HepG2 (cell line): ENCODE data around the gene NUDT17. TPM values are rescaled to one million over a fixed set of nuclear protein-coding genes. Genes with fewer than 3 reads are reported as not detected.
A peak's percentile ranks its signal among the peaks of the same experiment; 100 is the strongest.

ENCODE experiments used
- ATAC-seq: fragments of 200-7000 bp; cut with Tn5 transposase; 3 replicates; pipeline ENCODE4 v1.9.1; 2020; ENCODE audit warnings: mild to moderate bottlenecking, moderate library complexity
- BruUV-seq: library from RNA; stranded (reverse); fragments of 400-500 nt; replicated peaks from 2 replicates; lab custom pipeline; 2021; lab: Mats Ljungman, UMichigan
- CTCF ChIA-PET: fragments of 300-600 bp; formaldehyde crosslinking; extraction: SDS; loops from one replicate; lab custom pipeline; 2021; ENCODE audit warnings: low total read pairs, inconsistent platforms, low intra/inter-chr PET ratio; lab: Yijun Ruan, JAX
- POLR2A ChIA-PET: fragments of 350-600 bp; sonication (Branson Sonifier 250); formaldehyde crosslinking; loops from one replicate; lab custom pipeline; 2020; ENCODE audit warnings: antibody characterized with exemption, inconsistent platforms; lab: Yijun Ruan, JAX
- DNase-seq: peaks from one replicate; pipeline ENCODE4 v3.0.0-alpha.2; 2015; ENCODE audit warnings: low spot score
- FAIRE-seq: peaks from 3 replicates; lab custom pipeline; 2011; peaks lifted over from hg19 to GRCh38; lab: Jason Lieb, UNC
- H2AFZ ChIP-seq: one replicate; pipeline ENCODE4 v1.6.1; 2011; ENCODE audit warnings: low read length, inconsistent platforms
- H3K27ac ChIP-seq: fragments of 300-600 bp; 3 replicates; pipeline ENCODE4 v1.8.0; 2011; ENCODE audit warnings: mixed run types, mild to moderate bottlenecking, mixed read lengths, low read length, inconsistent platforms; ENCODE audit not compliant: insufficient read depth; ENCODE audit errors: extremely low read length
- H3K27me3 ChIP-seq, 2 experiments: fragments of 200-600 bp in 1 of 2; 2 replicates in 1 of 2; 3 replicates in 1 of 2; pipeline versions ENCODE4 v1.6.0 to v1.8.0; 2011; ENCODE audit warnings: low read length in 2 of 2, mild to moderate bottlenecking in 2 of 2, moderate library complexity in 2 of 2, inconsistent platforms in 1 of 2; ENCODE audit not compliant: insufficient read depth in 2 of 2, control insufficient read depth in 1 of 2
- H3K36me3 ChIP-seq, 2 experiments: fragments of 200-600 bp in 1 of 2; replicated peaks in 1 of 2; 2 replicates in 1 of 2; 3 replicates in 1 of 2; pipeline versions ENCODE4 v1.5.1 to v1.8.0; 2011; ENCODE audit warnings: low read length in 2 of 2, inconsistent platforms in 1 of 2; ENCODE audit not compliant: insufficient read depth in 2 of 2, control insufficient read depth in 1 of 2
- H3K4me1 ChIP-seq: 2 replicates; pipeline ENCODE4 v1.5.1; 2012; ENCODE audit warnings: low read length, inconsistent platforms; ENCODE audit not compliant: insufficient read depth
- H3K4me2 ChIP-seq: 2 replicates; pipeline ENCODE4 v1.6.0; 2011; ENCODE audit warnings: low read depth, low read length, inconsistent platforms
- H3K4me3 ChIP-seq, 3 experiments: fragments of 200-600 bp in 1 of 3; sonication (generic), shearing (Covaris generic) in 1 of 3; replicated peaks in 1 of 3; 2 replicates each; pipeline ENCODE4 v1.5.1; 2011 to 2016; ENCODE audit warnings: low read length in 3 of 3, inconsistent platforms in 2 of 3, low read depth in 2 of 3, mild to moderate bottlenecking in 2 of 3, control low read depth in 1 of 3, mixed read lengths in 1 of 3; ENCODE audit not compliant: insufficient read depth in 1 of 3
- H3K79me2 ChIP-seq: one replicate; pipeline ENCODE4 v1.6.1; 2011; ENCODE audit warnings: low read length, inconsistent platforms; ENCODE audit not compliant: insufficient read depth
- H3K9ac ChIP-seq: 2 replicates; pipeline ENCODE4 v1.6.0; 2011; ENCODE audit warnings: mild to moderate bottlenecking, low read depth, low read length, inconsistent platforms; ENCODE audit not compliant: insufficient read depth
- H3K9me3 ChIP-seq: 2 replicates; pipeline ENCODE4 v1.5.1; 2012; ENCODE audit warnings: mild to moderate bottlenecking, low read length
- H4K20me1 ChIP-seq: 2 replicates; pipeline ENCODE4 v1.6.0; 2011; ENCODE audit warnings: inconsistent platforms, mild to moderate bottlenecking, low read length, moderate library complexity; ENCODE audit not compliant: insufficient read depth
- DMTF1 ChIP-seq: sonication (generic); formaldehyde crosslinking; IDR thresholded peaks from 2 replicates; pipeline ENCODE4 v1.4.0; 2020; ENCODE audit warnings: mild to moderate bottlenecking, missing genetic modification reagents
- HCFC1 ChIP-seq: fragments of 150-350 bp; IDR thresholded peaks from 2 replicates; pipeline ENCODE4 v1.6.1; 2014; ENCODE audit warnings: low read depth, low read length
- HOXA3 ChIP-seq: sonication (generic); formaldehyde crosslinking; IDR thresholded peaks from 2 replicates; pipeline ENCODE4 v1.5.0; 2020; ENCODE audit warnings: missing genetic modification reagents
- JARID2 ChIP-seq: sonication (generic); formaldehyde crosslinking; IDR thresholded peaks from 2 replicates; pipeline ENCODE4 v1.8.1; 2023; ENCODE audit warnings: missing genetic modification reagents, inconsistent platforms; ENCODE audit not compliant: insufficient replicate concordance
- KAT8 ChIP-seq: IDR thresholded peaks from 2 replicates; pipeline ENCODE4 v1.6.1; 2016; ENCODE audit warnings: missing genetic modification reagents, missing compliant biosample characterization
- KLF13 ChIP-seq: sonication (generic); formaldehyde crosslinking; IDR thresholded peaks from 2 replicates; pipeline ENCODE4 v1.4.0; 2020; ENCODE audit warnings: mild to moderate bottlenecking, missing genetic modification reagents
- NCOR1 ChIP-seq: fragments of 200-600 bp; sonication (generic); IDR thresholded peaks from 2 replicates; pipeline ENCODE4 v1.7.0; 2017; ENCODE audit warnings: antibody characterized with exemption, low read length, borderline replicate concordance
- PHF5A ChIP-seq: IDR thresholded peaks from one replicate; pipeline ENCODE4 v1.6.1; 2018; ENCODE audit warnings: low read depth, missing genetic modification reagents; ENCODE audit not compliant: unreplicated experiment
- ZMAT5 ChIP-seq: sonication (generic); formaldehyde crosslinking; IDR thresholded peaks from 2 replicates; pipeline ENCODE4 v1.5.0; 2020; ENCODE audit warnings: mild to moderate bottlenecking, low read depth, missing genetic modification reagents, borderline replicate concordance
- ZNF180 ChIP-seq: sonication (generic); formaldehyde crosslinking; IDR thresholded peaks from 2 replicates; pipeline ENCODE4 v1.4.0; 2020; ENCODE audit warnings: low read depth, missing genetic modification reagents, borderline replicate concordance
- ZNF276 ChIP-seq: sonication (generic); formaldehyde crosslinking; IDR thresholded peaks from 2 replicates; pipeline ENCODE4 v1.4.0; 2020; ENCODE audit warnings: mild to moderate bottlenecking, low read depth, missing genetic modification reagents
- ZNF574 ChIP-seq: sonication (generic); formaldehyde crosslinking; IDR thresholded peaks from 2 replicates; pipeline ENCODE4 v1.4.0; 2020; ENCODE audit warnings: missing genetic modification reagents
- WGBS: methylation state at CpG from one replicate; pipeline ENCODE4 v1.1.6; 2017; ENCODE audit warnings: low lambda C conversion rate; 5-methylcytosine and 5-hydroxymethylcytosine counted together
- in situ Hi-C: cut with HindIII; loops from 2 replicates; pipeline ENCODE4 v1.10.0; 2017; ENCODE audit warnings: low pct_unique_long_range_greater_than_20kb; ENCODE audit not compliant: extremely low pct_ligation_motif_present
- intact Hi-C: fragments of 100-400 bp; cut with micrococcal nuclease; formaldehyde crosslinking; loops from one replicate; pipeline ENCODE4 v1.10.0; 2022; ENCODE audit not compliant: unreplicated experiment
- polyA plus RNA-seq, 8 experiments: library from polyadenylated mRNA; depleted of rRNA in 3 of 8; stranded (reverse) in 7 of 8; unstranded in 1 of 8; fragments of >200 nt; fragmentation: Illumina TruSeq in 4 of 8; extraction: Trizol in 4 of 8; gene quantifications; 2 replicates each; pipeline versions ENCODE4 v1.2.1 to v1.2.3, GENCODE V29; 2011 to 2016; ENCODE audit warnings: low read depth in 4 of 8, missing spikeins in 1 of 8, mixed read lengths in 1 of 8; ENCODE audit not compliant: insufficient read depth in 1 of 8
- total RNA-seq, 5 experiments: library from RNA; depleted of rRNA; stranded (reverse); fragments of >200 nt; fragmentation: Illumina TruSeq; extraction: Trizol; gene quantifications; 2 replicates each; pipeline ENCODE4 v1.2.3, GENCODE V29; 2016; ENCODE audit warnings: low read depth in 1 of 5

NUDT17 gene
- total and polyA plus RNA-seq, 2 of the 13 experiments (the other 11 are each of a cell fraction or from before 2014, with no cell fraction given) = 2.6 to 5.8 TPM

GRCh38 chr1:145893306-145894055, 48.1 kb downstream of the NUDT17 start:
- Histone ChIP-seq H2AFZ (no peak overlapping the region), H3K4me3 (no peak overlapping the region), H3K27ac (no peak overlapping the region), H3K4me1 (peaks cover 84% of the 10 kb centered on the region), H3K27me3 (no peaks in the 10 kb centered on the region), H3K4me2 (peak overlapping the region; percentile 14; the same call in 1 of the 2 replicates), H4K20me1 (no peaks in the 10 kb centered on the region), H3K9ac (no peak overlapping the region), H3K79me2 (no peaks in the 10 kb centered on the region), H3K9me3 (no peaks in the 10 kb centered on the region), H3K36me3 (no peaks in the 10 kb centered on the region)
- ATAC-seq = no peak
- 49% methylated on average over 7 of the region's 7 CpGs for WGBS
- no peak for FAIRE-seq
- ChIA-PET POLR2A (interaction anchor here (1.9 to 2.9 kb wide), 3 partner anchors 15 to 71 kb away, joined by 11 to 29 read pairs (median 25); partner anchors contain the start of genes ANKRD34A, ITGA10, POLR3GL and RBM8A), CTCF (interaction anchor here (3.3 kb wide), 1 partner anchor 16 kb away, joined by 93 read pairs; the partner anchor contains the start of gene ITGA10)
- in situ Hi-C loops (no loop called here), intact Hi-C loops (loop anchor here (5.0 kb wide), 4 partner anchors 34 to 84 kb away; partner anchors contain the start of genes LIX1L, PIAS3 and RBM8A)
- BruUV-seq = no TSS peak
- no peak for DNase-seq
- no peak for TF ChIP-seq PHF5A (CRISPR knock-in tag)
- TF ChIP-seq KLF13 (CRISPR knock-in tag) = no peak
- TF ChIP-seq HCFC1 = no peak
- no peak for TF ChIP-seq ZNF276
- no peak for TF ChIP-seq ZNF574 (CRISPR knock-in tag)
- no peak for TF ChIP-seq ZNF180
- no peak for TF ChIP-seq DMTF1 (CRISPR knock-in tag)
- TF ChIP-seq JARID2 = no peak
- no peak for TF ChIP-seq HOXA3
- peak; percentile 33; the same call in 1 of the 2 replicates for TF ChIP-seq NCOR1
- no peak for TF ChIP-seq ZMAT5 (CRISPR knock-in tag)
- TF ChIP-seq KAT8 = 0 out of 2 replicates have a peak, but pooled peaks have one; percentile 20
